HCT116 (cell line): ENCODE data around the gene TTC21B. TPM values are rescaled to one million over a fixed set of nuclear protein-coding genes. Genes with fewer than 3 reads are reported as not detected.

Source experiments
- ATAC-seq: fragments of 200-7000 bp; cut with Tn5 transposase; 2 replicates; pipeline ENCODE4 v1.9.1; 2020; ENCODE audit warnings: mild to moderate bottlenecking, moderate library complexity
- BruUV-seq: library from RNA; stranded (reverse); fragments of 400-500 nt; replicated peaks from 2 replicates; lab custom pipeline; 2021; lab: Mats Ljungman, UMichigan
- CTCF ChIA-PET: fragments of 300-600 bp; sonication (Branson Sonifier 250); formaldehyde crosslinking; loops from one replicate; lab custom pipeline; 2021; ENCODE audit warnings: antibody characterized with exemption; lab: Charles Lee
- POLR2A ChIA-PET: fragments of 300-600, 350-600 bp; sonication (Branson Sonifier 250); formaldehyde crosslinking; loops from one replicate; lab custom pipeline; 2021; ENCODE audit warnings: antibody characterized with exemption; lab: Charles Lee
- RAD21 ChIA-PET, 2 experiments: fragments of 300-600 bp; sonication (Branson Sonifier 250); formaldehyde crosslinking; loops; one replicate each; lab custom pipeline; 2023; ENCODE audit warnings: low total read pairs in 2 of 2; ENCODE audit not compliant: uncharacterized antibody in 2 of 2, unreplicated experiment in 2 of 2, low non-redundant PET in 1 of 2; lab: Charles Lee
- DNase-seq: peaks from one replicate; pipeline ENCODE4 v3.0.0-alpha.2; 2010; ENCODE audit warnings: low read depth, low spot score
- H2AFZ ChIP-seq: fragments of 200-600 bp; shearing (Covaris generic), sonication (generic); 2 replicates; pipeline ENCODE4 v1.6.1; 2017; ENCODE audit warnings: low read depth, mixed run types, mixed read lengths, antibody characterized with exemption, low read length; ENCODE audit not compliant: poor library complexity, severe bottlenecking
- H3K27ac ChIP-seq: 2 replicates; pipeline ENCODE4 v1.5.1; 2012; ENCODE audit warnings: low read depth, low read length
- H3K27me3 ChIP-seq: fragments of 200-600 bp; sonication (generic); 2 replicates; pipeline ENCODE4 v1.6.1; 2016; ENCODE audit warnings: mixed run types, low read length, mixed read lengths; ENCODE audit not compliant: insufficient read depth
- H3K36me3 ChIP-seq, 2 experiments: fragments of 200-500 bp in 1 of 2; fragments of 200-600 bp in 1 of 2; sonication (Bioruptor generic) in 1 of 2; sonication (generic) in 1 of 2; 2 replicates each; pipeline versions ENCODE4 v1.5.1 to v1.6.1; 2014 to 2016; ENCODE audit warnings: low read length in 2 of 2, inconsistent platforms in 1 of 2, mixed read lengths in 1 of 2, mixed run types in 1 of 2; ENCODE audit not compliant: insufficient read depth in 2 of 2, control insufficient read depth in 1 of 2
- H3K4me1 ChIP-seq, 2 experiments: fragments of 200-600 bp in 1 of 2; sonication (generic) in 1 of 2; 2 replicates each; pipeline versions ENCODE4 v1.5.1 to v1.6.1; 2012 to 2017; ENCODE audit warnings: low read length in 2 of 2, inconsistent platforms in 1 of 2, mild to moderate bottlenecking in 1 of 2, mixed read lengths in 1 of 2, mixed run types in 1 of 2, moderate library complexity in 1 of 2; ENCODE audit not compliant: insufficient read depth in 2 of 2, control insufficient read depth in 1 of 2
- H3K4me2 ChIP-seq: fragments of 200-600 bp; sonication (generic); 2 replicates; pipeline ENCODE4 v1.6.1; 2017; ENCODE audit warnings: mixed run types, low read length, mixed read lengths
- H3K4me3 ChIP-seq, 2 experiments: fragments of 200-600 bp in 1 of 2; sonication (generic) in 1 of 2; replicated peaks in 1 of 2; 2 replicates each; pipeline ENCODE4 v1.5.1; 2011 to 2016; ENCODE audit warnings: low read length in 2 of 2, control low read depth in 1 of 2, low read depth in 1 of 2, mild to moderate bottlenecking in 1 of 2, mixed read lengths in 1 of 2, mixed run types in 1 of 2
- H3K79me2 ChIP-seq: fragments of 200-600 bp; sonication (generic); 2 replicates; pipeline ENCODE4 v1.6.1; 2017; ENCODE audit warnings: mild to moderate bottlenecking, mixed run types, low read length, moderate library complexity, mixed read lengths; ENCODE audit not compliant: insufficient read depth
- H3K9ac ChIP-seq: fragments of 200-600 bp; sonication (generic); 2 replicates; pipeline ENCODE4 v1.6.1; 2016; ENCODE audit warnings: low read length, mixed read lengths
- H3K9me2 ChIP-seq: fragments of 200-600 bp; sonication (generic), shearing (Covaris generic); 2 replicates; pipeline ENCODE4 v1.6.1; 2017; ENCODE audit warnings: mixed run types, mild to moderate bottlenecking, moderate library complexity; ENCODE audit not compliant: insufficient read depth
- H3K9me3 ChIP-seq, 2 experiments: fragments of 200-500 bp in 1 of 2; fragments of 200-600 bp in 1 of 2; sonication (Bioruptor generic) in 1 of 2; sonication (generic) in 1 of 2; 2 replicates each; pipeline ENCODE4 v1.6.1; 2014 to 2017; ENCODE audit warnings: low read length in 2 of 2, mixed read lengths in 2 of 2, inconsistent platforms in 1 of 2, low read depth in 1 of 2, mild to moderate bottlenecking in 1 of 2, mixed run types in 1 of 2, moderate library complexity in 1 of 2; ENCODE audit not compliant: control insufficient read depth in 1 of 2, insufficient read depth in 1 of 2
- H4K20me1 ChIP-seq: fragments of 200-600 bp; sonication (generic), shearing (Covaris generic); 2 replicates; pipeline ENCODE4 v1.6.1; 2017; ENCODE audit warnings: mixed run types, mild to moderate bottlenecking, moderate library complexity; ENCODE audit not compliant: insufficient read depth
- ATF3 ChIP-seq: IDR thresholded peaks from 2 replicates; pipeline ENCODE4 v1.6.1; 2012
- CBX3 ChIP-seq: IDR thresholded peaks from 2 replicates; pipeline ENCODE4 v1.6.1; 2012; ENCODE audit warnings: low read depth
- CEBPB ChIP-seq: IDR thresholded peaks from 2 replicates; pipeline ENCODE4 v1.6.1; 2012; ENCODE audit warnings: low read depth
- CTCF ChIP-seq, 3 experiments: fragments of 200-600 bp in 1 of 3; sonication (generic) in 1 of 3; IDR thresholded peaks in 2 of 3; conservative IDR thresholded peaks in 1 of 3; 2 replicates each; pipeline ENCODE4 v1.5.1; 2012 to 2017; ENCODE audit warnings: low read depth in 2 of 3, low read length in 2 of 3, antibody characterized with exemption in 1 of 3, borderline replicate concordance in 1 of 3, control low read depth in 1 of 3, mild to moderate bottlenecking in 1 of 3, mixed read lengths in 1 of 3, mixed run types in 1 of 3, moderate library complexity in 1 of 3; ENCODE audit not compliant: insufficient read depth in 1 of 3
- EGR1 ChIP-seq: IDR thresholded peaks from 2 replicates; pipeline ENCODE4 v1.6.1; 2012; ENCODE audit warnings: low read depth
- ELF1 ChIP-seq: IDR thresholded peaks from 2 replicates; pipeline ENCODE4 v1.6.1; 2012; ENCODE audit warnings: low read depth, borderline replicate concordance
- FOSL1 ChIP-seq: IDR thresholded peaks from 2 replicates; pipeline ENCODE4 v1.6.1; 2012; ENCODE audit warnings: low read depth
- POLR2A ChIP-seq: IDR thresholded peaks from 2 replicates; pipeline ENCODE4 v1.7.0; 2011; ENCODE audit warnings: borderline replicate concordance; ENCODE audit not compliant: insufficient read depth, insufficient read length; ENCODE audit errors: extremely low read depth
- POLR2AphosphoS5 ChIP-seq: IDR thresholded peaks from 2 replicates; pipeline ENCODE4 v1.6.1; 2011; ENCODE audit warnings: mild to moderate bottlenecking, low read depth, low read length, moderate library complexity
- REST ChIP-seq: IDR thresholded peaks from 2 replicates; pipeline ENCODE4 v1.6.1; 2012; ENCODE audit warnings: low read depth
- TCF7L2 ChIP-seq: IDR thresholded peaks from 2 replicates; pipeline ENCODE4 v1.7.0; 2011; ENCODE audit warnings: borderline replicate concordance, inconsistent platforms; ENCODE audit not compliant: insufficient read depth, insufficient read length; ENCODE audit errors: extremely low read depth
- YY1 ChIP-seq: IDR thresholded peaks from 2 replicates; pipeline ENCODE4 v1.6.1; 2011; ENCODE audit warnings: low read length, low read depth, moderate library complexity, mild to moderate bottlenecking; ENCODE audit not compliant: insufficient replicate concordance; ENCODE audit errors: extremely low read depth
- ZBTB33 ChIP-seq: IDR thresholded peaks from 2 replicates; pipeline ENCODE4 v1.6.1; 2011; ENCODE audit warnings: mild to moderate bottlenecking, low read length, moderate library complexity; ENCODE audit not compliant: insufficient replicate concordance; ENCODE audit errors: extremely low read depth
- ZFX ChIP-seq: fragments of 450-650 bp; IDR thresholded peaks from 2 replicates; pipeline ENCODE4 v1.6.1; 2017
- intact Hi-C: fragments of 100-400 bp; cut with micrococcal nuclease; formaldehyde crosslinking; loops from 2 replicates; pipeline ENCODE4 v1.10.0; 2022
- total RNA-seq: library from RNA; stranded (reverse); gene quantifications from one replicate; pipeline ENCODE4 v1.2.1, GENCODE V29; 2021; ENCODE audit not compliant: unreplicated experiment

TTC21B gene
- total RNA-seq, 1 experiment from 2014 or later, result 12.2 TPM

- no TSS peak for BruUV-seq
- H3K9ac ChIP-seq, result no peak overlapping the region
- POLR2A ChIA-PET, result no interaction called here
- no peak overlapping the region for H3K4me2 ChIP-seq
- DNase-seq (no peak), ATAC-seq (no peak)
- H3K4me1 ChIP-seq, result no peaks in the 10 kb centered on the region
- CTCF ChIA-PET, result no interaction called here
- H3K4me3 ChIP-seq, result no peak overlapping the region
- peaks cover 0 to 7% of the 10 kb centered on the region in 2 experiments; a peak in 2 of 4 replicates for H3K36me3 ChIP-seq
- no peak overlapping the region for H2AFZ ChIP-seq
- H4K20me1 ChIP-seq, result no peaks in the 10 kb centered on the region
- intact Hi-C loops, result no loop called here
- no peaks in the 10 kb centered on the region for H3K27me3 ChIP-seq
- TF ChIP-seq YY1 (no peak), ELF1 (no peak), FOSL1 (no peak), TCF7L2 (no peak), CBX3 (no peak), CEBPB (no peak), ZFX (no peak), CTCF (IDR thresholded peaks at IDR 0.05 in 2 of 3, conservative IDR thresholded peaks at IDR 0.05 in 1 of 3; ENCODE audit: borderline replicate concordance in 1 of 3, insufficient read depth in 1 of 3, low read depth in 2 of 3, low read length in 2 of 3) (no peak), REST (no peak), POLR2AphosphoS5 (no peak), ATF3 (no peak), ZBTB33 (no peak), EGR1 (no peak), POLR2A (no peak)
- no peaks in the 10 kb centered on the region for H3K9me3 ChIP-seq
- no peak overlapping the region for H3K27ac ChIP-seq
- RAD21 ChIA-PET, result no interaction called here
- H3K9me2 ChIP-seq, result no peaks in the 10 kb centered on the region; the same call in 1 of the 2 replicates
- no peaks in the 10 kb centered on the region for H3K79me2 ChIP-seq
Observed at GRCh38 chr2:165924946-165925345, 28.6 kb downstream of the TTC21B start.
